ENCODE data around the gene PCDHGA1.

Gene PCDHGA1

DNA sequence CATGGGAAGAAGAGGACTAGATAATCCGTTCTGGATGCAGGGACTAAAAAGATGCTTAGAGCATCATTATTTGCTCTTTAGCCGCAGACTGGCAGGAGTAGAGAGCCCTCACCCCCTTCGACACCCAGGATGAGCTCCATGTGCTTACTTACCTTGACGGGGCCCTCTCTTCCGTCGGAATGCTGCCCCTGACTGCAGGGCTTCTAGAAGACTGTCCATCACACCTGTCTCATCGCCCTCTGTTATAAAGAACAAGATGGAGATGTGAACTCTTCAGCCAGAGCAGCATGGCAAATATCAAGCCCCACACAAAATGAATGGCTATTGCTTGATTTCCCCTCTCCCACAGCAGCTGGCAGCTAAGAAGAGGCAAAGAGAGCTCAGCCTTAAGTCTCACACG lies 193.7 kb downstream of the PCDHGA1 start:
- Mint-ChIP-seq H3K9me3 (no peaks in the 10 kb centered on the region), H3K27me3 (no peaks in the 10 kb centered on the region), H3K4me1 (peaks cover 49% of the 10 kb centered on the region), H3K27ac (no peak overlapping the region), H3K4me3 (no peak overlapping the region)
- DNase-seq (no peak), ATAC-seq (no peak)

DNA sequence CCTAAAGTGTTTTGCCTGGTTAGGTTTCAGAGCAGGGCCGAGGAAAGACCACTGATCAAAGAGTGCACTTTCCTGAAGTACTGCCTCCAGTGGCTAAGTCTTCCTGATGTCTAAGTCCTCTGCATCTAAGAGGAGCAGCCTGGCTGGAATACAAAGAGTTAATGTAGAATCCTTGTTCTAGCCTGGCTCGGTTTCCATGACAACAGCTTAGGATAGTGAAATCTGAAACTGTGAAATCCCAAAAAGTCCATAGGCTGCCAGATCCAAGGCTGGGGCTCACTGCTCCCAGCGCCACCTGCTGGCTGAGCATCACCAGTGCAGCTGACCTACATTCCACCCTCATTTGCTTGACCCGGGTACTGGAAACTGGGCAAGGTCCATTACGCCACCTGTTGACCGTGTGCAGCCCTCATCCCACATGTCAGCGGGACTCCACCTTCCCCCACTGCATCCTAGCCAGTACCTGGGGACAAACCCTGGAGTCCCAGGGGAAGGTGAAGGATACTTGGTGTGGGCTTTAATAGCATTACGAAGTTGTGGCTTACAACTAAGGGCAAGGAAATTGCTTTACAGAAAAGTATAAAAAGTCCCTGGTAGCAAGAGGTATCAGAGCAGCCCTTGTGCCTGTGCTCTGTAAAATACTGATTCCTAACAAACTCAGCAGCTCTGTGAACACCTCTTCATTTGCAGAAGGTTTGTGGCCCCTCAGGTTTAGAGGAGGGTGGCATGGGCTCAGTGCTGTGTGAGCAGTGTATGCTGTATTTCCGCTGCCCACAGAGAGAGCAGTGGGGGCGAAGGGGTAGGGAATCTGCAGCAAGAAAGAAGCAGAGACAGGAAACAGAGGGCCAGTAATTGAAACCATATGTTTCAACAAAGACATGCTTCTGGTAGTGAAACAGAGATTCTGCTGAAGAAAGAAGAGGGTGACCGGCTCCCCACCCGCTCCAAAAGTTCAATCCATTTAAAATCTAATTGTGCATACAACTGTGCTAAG lies 194.6 kb downstream of the PCDHGA1 start:
- no peaks in the 10 kb centered on the region for H3K9me3 Mint-ChIP-seq
- DNase-seq = peak; percentile 37 to 48
- H3K27me3 Mint-ChIP-seq = no peaks in the 10 kb centered on the region
- peak overlapping the region; percentile 28 to 71 for H3K27ac Mint-ChIP-seq
- no peak overlapping the region for H3K4me3 Mint-ChIP-seq
- H3K4me1 Mint-ChIP-seq = peaks cover 49% of the 10 kb centered on the region
- peak; percentile 59 for ATAC-seq

DNA sequence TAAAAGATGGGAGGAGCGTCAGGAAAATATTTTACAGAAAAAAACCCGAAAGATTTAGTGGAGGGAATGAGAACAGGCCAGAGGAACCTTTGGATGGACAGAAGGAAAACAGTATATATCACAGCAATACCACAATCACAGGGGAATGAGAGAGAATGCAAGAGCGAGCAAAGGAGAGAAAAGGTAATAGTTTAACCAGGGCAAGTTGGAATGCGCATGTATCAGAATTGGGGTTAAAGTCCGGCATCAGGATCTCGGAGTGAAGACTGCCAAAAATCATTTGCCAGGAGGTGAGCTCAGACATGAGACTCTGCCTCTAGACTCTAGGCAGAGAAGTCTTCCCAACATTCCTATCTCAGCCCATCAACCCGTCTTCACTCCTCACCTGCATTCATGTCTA lies 195.3 kb downstream of the PCDHGA1 start:
- H3K9me3 Mint-ChIP-seq = no peaks in the 10 kb centered on the region

DNA sequence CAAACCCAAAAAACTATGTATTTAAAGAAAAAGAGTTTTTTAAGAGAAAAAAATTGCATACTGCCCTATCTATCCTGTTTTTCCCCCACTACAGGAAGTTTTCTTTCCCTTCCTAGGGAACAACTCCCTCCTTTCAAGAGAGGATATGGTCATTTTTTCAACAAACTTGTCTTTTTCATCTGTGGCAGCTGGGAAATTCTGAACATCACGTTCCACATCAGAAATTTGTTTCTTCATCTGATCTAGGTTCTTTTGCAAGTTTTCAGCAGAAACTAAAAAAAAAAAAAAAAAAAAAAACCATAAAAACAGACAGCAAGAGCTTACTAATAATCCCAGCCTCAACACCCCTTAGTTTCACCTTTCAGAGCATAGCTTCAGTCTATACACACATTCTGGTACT lies 197.1 kb downstream of the PCDHGA1 start:
- peaks cover 30% of the 10 kb centered on the region for H3K4me1 Mint-ChIP-seq
- ATAC-seq (no peak), DNase-seq (no peak)
- H3K27me3 Mint-ChIP-seq = no peaks in the 10 kb centered on the region
- H3K27ac Mint-ChIP-seq = no peak overlapping the region
- H3K9me3 Mint-ChIP-seq = no peaks in the 10 kb centered on the region
- H3K4me3 Mint-ChIP-seq = no peak overlapping the region

More for the DNA sequence above, 195.3 kb downstream of the PCDHGA1 start:
- DNase-seq (no peak), ATAC-seq (no peak)
- Mint-ChIP-seq H3K27me3 (no peaks in the 10 kb centered on the region), H3K4me3 (no peak overlapping the region), H3K4me1 (peaks cover 48% of the 10 kb centered on the region), H3K27ac (peak overlapping the region in 1 of 2 donors; percentile 71)

DNA sequence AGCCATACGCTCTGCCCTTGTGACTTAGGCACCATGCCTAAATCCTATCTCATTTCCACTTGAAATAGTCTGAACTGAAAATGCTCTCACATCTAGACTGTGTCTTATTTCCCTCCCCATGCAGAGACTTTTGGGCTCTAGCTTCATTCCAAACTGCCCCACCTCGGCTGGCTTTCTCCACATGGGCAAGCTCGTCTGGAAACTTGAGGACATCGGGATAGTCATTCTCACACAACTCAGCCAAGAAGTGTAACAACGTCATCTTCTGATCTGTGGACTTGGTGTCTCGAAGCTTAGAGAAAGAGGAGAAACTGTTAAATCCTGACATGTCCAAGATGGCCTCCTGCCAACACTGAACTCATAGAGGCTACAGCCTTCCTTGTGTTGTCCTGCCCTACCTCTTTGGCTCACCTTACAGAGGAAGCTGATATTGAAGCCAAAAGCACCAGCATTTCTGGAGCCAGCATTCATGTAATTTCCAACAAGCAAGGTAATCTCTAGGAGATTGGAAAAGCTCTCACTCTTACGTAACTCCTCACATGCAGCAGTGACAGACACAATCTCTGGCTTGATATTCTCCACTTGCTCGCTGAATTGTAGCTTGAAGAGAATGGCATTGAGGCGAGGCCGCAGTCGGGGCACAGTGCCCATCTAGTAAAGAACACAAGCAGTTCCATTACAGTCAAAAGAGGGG lies 198.1 kb downstream of the PCDHGA1 start:
- Mint-ChIP-seq H3K4me1 (peaks cover 20% of the 10 kb centered on the region), H3K9me3 (no peaks in the 10 kb centered on the region), H3K27ac (peak overlapping the region; percentile 16 to 22), H3K27me3 (no peaks in the 10 kb centered on the region), H3K4me3 (no peak overlapping the region)
- no peak for ATAC-seq
- no peak for DNase-seq

DNA sequence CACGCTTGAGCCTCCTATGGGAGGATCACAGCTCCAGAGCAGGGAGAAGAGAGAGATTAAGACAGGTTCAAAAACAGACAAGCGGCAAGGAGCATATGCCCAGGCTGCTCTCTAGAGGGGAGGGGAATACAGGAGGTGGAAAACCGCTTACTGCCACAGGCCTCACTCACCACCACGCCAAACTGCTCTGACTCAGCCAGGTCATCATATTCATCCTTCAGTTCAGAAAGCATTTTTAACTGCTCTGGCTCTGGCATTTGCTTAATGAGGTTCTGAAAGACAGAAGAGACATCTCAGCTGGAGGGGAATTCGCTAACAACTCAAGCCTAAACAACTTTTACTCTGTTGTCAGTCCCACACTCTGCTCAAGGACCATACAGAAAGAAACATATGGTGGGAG lies 198.7 kb downstream of the PCDHGA1 start:
- DNase-seq (no peak), ATAC-seq (no peak)
- Mint-ChIP-seq H3K27ac (peak overlapping the region in 1 of 2 donors; percentile 23), H3K4me1 (peaks cover 20% of the 10 kb centered on the region), H3K4me3 (no peak overlapping the region), H3K9me3 (no peaks in the 10 kb centered on the region), H3K27me3 (no peaks in the 10 kb centered on the region)

DNA sequence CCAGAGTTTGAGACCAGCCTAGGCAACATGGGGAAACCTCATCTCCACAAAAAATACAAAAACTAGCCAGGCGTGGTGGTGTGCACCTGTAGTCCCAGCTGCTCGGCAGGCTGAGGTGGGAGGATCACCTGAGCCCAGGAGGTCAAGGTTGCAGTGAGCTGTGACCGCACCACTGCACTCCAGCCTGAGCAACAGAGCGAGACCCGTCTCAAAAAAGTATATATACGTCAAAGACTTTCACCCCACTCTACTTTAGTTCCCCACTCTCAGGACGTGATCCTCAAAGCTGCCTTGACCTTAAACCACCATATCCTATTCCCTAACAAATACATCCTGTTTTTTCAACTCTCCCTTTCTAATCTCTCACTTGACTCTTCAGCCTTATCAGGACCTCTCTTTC lies 199.6 kb downstream of the PCDHGA1 start:
- H3K9me3 Mint-ChIP-seq = no peaks in the 10 kb centered on the region
- ATAC-seq (no peak), DNase-seq (no peak)
- no peak overlapping the region for H3K4me3 Mint-ChIP-seq
- H3K27ac Mint-ChIP-seq = no peak overlapping the region
- H3K4me1 Mint-ChIP-seq = peaks cover 13% of the 10 kb centered on the region
- H3K27me3 Mint-ChIP-seq = no peaks in the 10 kb centered on the region

DNA sequence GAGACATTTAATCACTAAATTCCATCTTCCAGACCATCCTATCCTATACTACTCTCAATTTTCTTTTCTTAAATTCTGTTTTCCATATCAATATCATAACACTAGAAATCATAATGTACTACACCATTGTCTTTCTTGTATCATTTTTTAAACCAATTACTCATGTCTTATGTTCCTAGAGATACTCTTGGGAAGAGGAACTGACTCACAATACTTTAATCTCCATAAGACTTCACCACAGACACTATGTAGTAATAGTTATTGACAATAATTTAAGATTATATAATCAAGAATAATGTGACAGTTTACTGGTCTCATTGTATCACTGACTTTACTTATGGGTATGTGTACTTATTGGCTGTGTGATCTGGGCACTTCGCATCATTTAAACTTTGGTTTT lies 202.4 kb downstream of the PCDHGA1 start:
- no peak for DNase-seq
- no peaks in the 10 kb centered on the region for H3K27me3 Mint-ChIP-seq

DNA sequence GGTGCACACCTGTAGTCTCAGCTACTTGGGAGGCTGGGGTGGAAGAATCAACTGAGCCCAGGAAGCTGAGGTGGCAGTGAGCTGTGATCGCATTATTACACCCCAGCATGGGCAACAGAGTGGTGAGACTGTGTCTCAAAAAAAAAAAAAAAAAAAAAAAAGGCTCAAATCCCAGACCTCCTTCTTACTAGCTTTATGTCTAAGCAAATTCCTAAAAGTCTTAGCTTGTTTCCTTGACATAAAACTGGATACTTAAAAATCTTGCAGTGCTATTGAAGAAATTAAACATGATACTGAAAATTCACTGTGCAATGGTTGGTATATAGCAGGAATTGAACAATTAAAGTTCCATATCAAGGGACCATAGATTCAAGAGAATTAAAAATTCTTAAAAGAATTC lies 203.6 kb downstream of the PCDHGA1 start:
- no peaks in the 10 kb centered on the region for H3K9me3 Mint-ChIP-seq
- H3K27me3 Mint-ChIP-seq = no peaks in the 10 kb centered on the region
- no peak for DNase-seq
- no peak for ATAC-seq
- no peak overlapping the region for H3K27ac Mint-ChIP-seq
- no peak overlapping the region for H3K4me3 Mint-ChIP-seq
- no peaks in the 10 kb centered on the region for H3K4me1 Mint-ChIP-seq

More for the DNA sequence above, 202.4 kb downstream of the PCDHGA1 start:
- ATAC-seq = no peak
- no peak overlapping the region for H3K27ac Mint-ChIP-seq
- H3K4me3 Mint-ChIP-seq = no peak overlapping the region
- no peaks in the 10 kb centered on the region for H3K4me1 Mint-ChIP-seq
- no peaks in the 10 kb centered on the region for H3K9me3 Mint-ChIP-seq

DNA sequence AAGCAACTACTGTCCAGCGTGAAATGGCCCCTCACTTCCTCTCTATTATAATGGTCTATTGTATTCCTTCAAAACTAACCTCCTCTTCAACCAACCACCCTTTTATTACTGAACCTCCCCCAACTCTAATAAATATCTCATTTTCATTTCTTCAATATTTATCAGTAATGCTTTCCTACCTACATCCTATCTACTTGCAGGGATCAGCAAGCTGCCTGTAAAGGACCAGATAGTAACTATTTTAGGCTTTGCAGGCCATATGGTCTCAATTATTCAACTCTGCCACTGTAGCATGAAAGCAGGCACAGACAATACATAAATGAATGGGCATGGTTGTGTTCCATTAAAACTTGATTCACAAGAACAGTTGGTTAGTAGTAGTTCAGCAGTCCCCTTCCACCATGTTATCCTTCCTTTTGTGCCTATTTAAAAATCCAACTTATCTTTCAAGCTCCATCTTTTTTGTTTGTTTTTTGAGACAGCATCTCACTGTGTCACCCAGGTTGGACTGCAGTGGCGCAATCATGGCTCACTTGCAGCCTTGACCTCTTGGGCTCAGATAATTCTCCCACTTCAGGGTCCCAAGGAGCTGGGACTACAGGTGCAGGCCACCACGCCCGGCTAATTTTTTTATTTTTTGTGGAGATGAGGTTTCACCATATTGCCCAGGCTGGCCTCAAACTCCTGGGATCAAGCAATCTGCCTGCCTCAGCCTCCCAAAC lies 204.3 kb downstream of the PCDHGA1 start:
- Mint-ChIP-seq H3K9me3 (no peaks in the 10 kb centered on the region), H3K27ac (peak overlapping the region in 1 of 2 donors; percentile 1), H3K4me3 (no peak overlapping the region), H3K4me1 (no peaks in the 10 kb centered on the region), H3K27me3 (no peaks in the 10 kb centered on the region)
- ATAC-seq (no peak), DNase-seq (no peak)

DNA sequence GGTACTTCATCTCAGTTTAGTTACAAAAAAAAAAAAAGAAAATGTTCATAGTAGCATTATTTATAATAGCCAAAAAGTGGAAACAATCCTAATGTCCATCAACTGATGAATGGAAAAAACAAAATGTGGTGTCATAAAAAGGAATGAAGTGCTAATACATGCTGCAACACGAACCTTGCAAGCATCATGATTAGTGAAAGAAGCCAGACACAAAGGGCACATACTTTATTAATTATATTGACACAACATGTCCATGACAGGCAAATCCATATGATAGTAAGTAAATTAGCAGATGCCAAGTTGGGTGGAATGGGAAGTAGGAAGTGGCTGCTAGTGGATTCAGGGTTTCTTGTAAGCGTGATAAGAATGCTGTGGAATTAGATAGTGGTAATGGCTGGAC lies 212.7 kb downstream of the PCDHGA1 start:
- no peak overlapping the region for H3K27ac Mint-ChIP-seq
- peaks cover 8% of the 10 kb centered on the region in 2 donors for H3K9me3 Mint-ChIP-seq
- no peak overlapping the region for H3K4me3 Mint-ChIP-seq
- ATAC-seq (no peak), DNase-seq (no peak)
- peaks cover 5% of the 10 kb centered on the region for H3K4me1 Mint-ChIP-seq
- H3K27me3 Mint-ChIP-seq = no peaks in the 10 kb centered on the region

DNA sequence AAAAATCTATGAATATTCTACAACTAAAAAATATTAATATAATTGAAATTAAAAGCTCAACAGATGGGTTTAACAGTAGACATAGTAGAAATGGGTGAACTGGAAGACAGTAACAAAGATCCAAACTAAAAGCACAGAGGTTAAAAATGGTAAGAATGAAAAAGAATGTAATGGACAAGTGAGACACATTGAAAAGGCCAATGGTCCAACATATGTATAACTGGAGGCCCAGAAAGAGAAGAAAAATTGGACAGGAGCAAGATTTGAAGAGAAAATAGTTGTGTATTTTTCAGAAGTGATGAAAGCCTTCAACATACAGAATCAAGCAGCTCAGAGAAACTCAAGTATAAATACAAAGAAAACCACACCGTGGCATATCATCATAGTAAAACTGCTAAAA lies 217.2 kb downstream of the PCDHGA1 start:
- Mint-ChIP-seq H3K27me3 (no peaks in the 10 kb centered on the region), H3K4me1 (peaks cover 16% of the 10 kb centered on the region), H3K27ac (no peak overlapping the region), H3K9me3 (peaks cover 8 to 16% of the 10 kb centered on the region in 2 donors), H3K4me3 (no peak overlapping the region)
- DNase-seq = no peak
- ATAC-seq = no peak

DNA sequence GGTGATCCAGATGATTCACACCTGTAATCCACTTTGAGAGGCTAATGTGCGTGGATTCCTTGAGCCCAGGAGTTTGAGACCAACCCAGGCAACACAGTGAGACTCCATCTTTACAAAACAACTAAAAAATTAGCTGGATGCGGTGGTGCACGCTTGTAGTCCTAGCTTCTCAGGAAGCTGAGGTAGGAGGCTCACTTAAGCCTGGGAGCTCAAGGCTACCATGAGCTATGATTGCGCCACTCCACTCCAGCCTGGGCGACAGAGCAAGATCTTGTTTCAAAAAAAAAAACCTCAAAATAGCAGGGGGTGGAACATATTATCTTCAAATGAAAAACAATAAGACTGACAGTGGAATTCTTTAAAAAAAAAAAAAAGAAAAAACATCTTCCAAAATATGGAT lies 217.6 kb downstream of the PCDHGA1 start:
- Mint-ChIP-seq H3K4me3 (no peak overlapping the region), H3K4me1 (peaks cover 17% of the 10 kb centered on the region), H3K27me3 (no peaks in the 10 kb centered on the region), H3K27ac (peak overlapping the region in 1 of 2 donors; percentile 22), H3K9me3 (peaks cover 8 to 16% of the 10 kb centered on the region in 2 donors)
- DNase-seq (no peak), ATAC-seq (no peak)

DNA sequence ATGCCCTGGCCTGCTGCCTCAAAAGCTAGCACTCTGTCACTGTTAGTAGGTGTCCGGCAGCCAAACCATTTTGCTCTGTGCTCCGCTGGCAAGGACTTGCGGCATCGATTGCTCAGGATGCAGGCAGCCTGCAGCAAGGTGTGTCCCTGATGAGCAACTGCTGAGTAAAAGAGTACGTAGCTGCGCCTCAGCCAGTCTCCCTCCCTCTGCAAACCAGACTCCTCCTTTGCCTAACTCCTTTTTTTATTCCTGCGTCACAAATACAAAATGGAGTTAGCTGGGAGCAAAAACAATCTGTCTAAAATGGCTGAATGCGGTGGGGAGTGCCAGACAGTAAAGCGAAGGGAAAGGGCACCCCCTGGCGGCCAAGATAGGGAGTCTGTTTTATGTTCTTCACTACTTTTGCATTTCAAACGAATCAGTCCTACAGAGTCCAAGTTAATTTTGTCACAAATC lies 227.4 kb downstream of the PCDHGA1 start:
- Mint-ChIP-seq H3K4me1 (peaks cover 22% of the 10 kb centered on the region), H3K27me3 (no peaks in the 10 kb centered on the region), H3K27ac (peak overlapping the region; percentile 3 to 83), H3K4me3 (no peak overlapping the region), H3K9me3 (no peaks in the 10 kb centered on the region)
- DNase-seq (peak; percentile 60 to 69), ATAC-seq (peak; percentile 73)

DNA sequence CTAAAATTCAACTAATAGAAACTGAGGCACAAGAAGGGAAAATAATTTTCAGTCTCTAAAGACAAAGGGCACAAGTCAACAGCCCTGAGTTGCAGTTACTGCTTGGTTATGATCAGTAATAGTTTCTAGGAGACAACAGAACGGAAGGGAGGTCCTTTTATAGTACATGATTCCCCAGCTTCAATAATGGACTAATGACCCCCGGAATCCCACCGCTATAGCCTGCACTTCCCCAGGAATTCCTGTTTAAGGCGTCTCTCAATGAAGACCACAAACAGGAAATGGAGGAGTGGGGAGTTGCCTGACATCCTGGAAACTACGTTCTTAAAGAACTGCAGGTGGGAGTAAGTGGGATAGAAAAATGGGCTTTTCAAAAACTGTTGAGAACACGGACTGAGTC lies 227.8 kb downstream of the PCDHGA1 start:
- no peaks in the 10 kb centered on the region for H3K9me3 Mint-ChIP-seq
- DNase-seq (no peak), ATAC-seq (peak; percentile 7)
- peaks cover 22% of the 10 kb centered on the region for H3K4me1 Mint-ChIP-seq
- no peak overlapping the region for H3K4me3 Mint-ChIP-seq
- no peaks in the 10 kb centered on the region for H3K27me3 Mint-ChIP-seq
- H3K27ac Mint-ChIP-seq = peak overlapping the region in 1 of 2 donors; percentile 83

Measured in stimulated activated naive CD8-positive, alpha-beta T cell treated with anti-CD3 and anti-CD28 coated beads, Interleukin-15, amount 100 ng/mL, for 72 hours (primary cell).